ENCODE measurements around the gene GFOD1. TPM values are rescaled to one million over a fixed set of nuclear protein-coding genes. Genes with fewer than 3 reads are reported as not detected.

GFOD1 gene
- total RNA-seq, 1 experiment from 2014 or later: 5.6 TPM

GRCh38 chr6:13428583-13429405, 58.6 kb downstream of the GFOD1 start:
- DNase-seq (ENCODE audit: extremely low read depth, low read depth): no peak

- no peak for DNase-seq (ENCODE audit: extremely low read depth, low read depth)
These were observed 59.4 kb downstream of the GFOD1 start for GRCh38 chr6:13427801-13428582.

GRCh38 chr6:13427316-13427715, 60.1 kb downstream of the GFOD1 start:
- DNase-seq (ENCODE audit: extremely low read depth, low read depth): no peak

GRCh38 chr6:13425943-13426931, 61.2 kb downstream of the GFOD1 start:
- no peak for DNase-seq (ENCODE audit: extremely low read depth, low read depth)

GRCh38 chr6:13425270-13425873, 62.0 kb downstream of the GFOD1 start:
- no peak for DNase-seq (ENCODE audit: extremely low read depth, low read depth)

- DNase-seq (ENCODE audit: extremely low read depth, low read depth): no peak
These were observed 64.1 kb downstream of the GFOD1 start for GRCh38 chr6:13423252-13423651.

- no peak for DNase-seq (ENCODE audit: extremely low read depth, low read depth)
These were observed 64.6 kb downstream of the GFOD1 start for GRCh38 chr6:13422681-13423221.

GRCh38 chr6:13421425-13422059, 65.9 kb downstream of the GFOD1 start:
- DNase-seq (ENCODE audit: extremely low read depth, low read depth): no peak

- DNase-seq (ENCODE audit: extremely low read depth, low read depth): no peak
These were observed 67.1 kb downstream of the GFOD1 start for GRCh38 chr6:13420269-13420668.

- DNase-seq (ENCODE audit: extremely low read depth, low read depth): no peak
These were observed 67.8 kb downstream of the GFOD1 start for GRCh38 chr6:13419422-13420195.

- DNase-seq (ENCODE audit: extremely low read depth, low read depth): no peak
These were observed 68.6 kb downstream of the GFOD1 start for GRCh38 chr6:13418844-13419243.

GRCh38 chr6:13417954-13418353, 69.4 kb downstream of the GFOD1 start:
- DNase-seq (ENCODE audit: extremely low read depth, low read depth): no peak

GRCh38 chr6:13417431-13417830, 70.0 kb downstream of the GFOD1 start:
- no peak for DNase-seq (ENCODE audit: extremely low read depth, low read depth)

GRCh38 chr6:13415283-13415682, 72.1 kb downstream of the GFOD1 start:
- DNase-seq (ENCODE audit: extremely low read depth, low read depth): no peak

- no peak for DNase-seq (ENCODE audit: extremely low read depth, low read depth)
These were observed 73.4 kb downstream of the GFOD1 start for GRCh38 chr6:13413900-13414555.

GRCh38 chr6:13413466-13413862, 73.9 kb downstream of the GFOD1 start:
- no peak for DNase-seq (ENCODE audit: extremely low read depth, low read depth)

- DNase-seq (ENCODE audit: extremely low read depth, low read depth): no peak
These were observed 74.5 kb downstream of the GFOD1 start for GRCh38 chr6:13412639-13413465.

Data from NCI-H460 (cell line).